CD4-positive, alpha-beta T cell treated with Interleukin-21 for 1 hour (primary cell): ENCODE results near the gene CCDC33.

Source experiments
- DNase-seq: peaks from one replicate; pipeline ENCODE4 v3.0.0-alpha.2; 2020

CCDC33 gene

GRCh38 chr15:74384881-74385643 lies 148.9 kb downstream of the CCDC33 start:
- peak; percentile 60 for DNase-seq

DNA sequence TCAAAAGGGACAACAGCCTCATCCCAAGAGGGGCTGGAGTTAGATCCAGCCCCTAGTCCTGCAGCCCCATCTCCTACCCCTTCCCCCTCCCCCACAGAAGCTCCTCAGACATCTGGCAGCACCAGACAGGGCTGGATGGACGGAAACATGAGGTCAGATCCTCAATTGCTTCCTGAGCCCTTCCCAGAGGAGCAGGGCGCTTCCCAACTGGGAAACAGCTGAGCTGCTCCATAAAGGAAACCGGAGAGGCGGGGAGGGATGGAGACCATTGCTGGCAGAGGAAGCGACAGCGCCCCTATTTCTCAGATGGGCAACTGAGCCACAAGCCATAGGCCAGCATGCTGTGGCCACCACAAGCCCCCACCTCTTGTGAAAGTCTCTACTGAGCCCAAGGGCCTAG lies 149.6 kb downstream of the CCDC33 start:
- DNase-seq = no peak
